Measurements from ENCODE around the gene PRKCA.

DNA sequence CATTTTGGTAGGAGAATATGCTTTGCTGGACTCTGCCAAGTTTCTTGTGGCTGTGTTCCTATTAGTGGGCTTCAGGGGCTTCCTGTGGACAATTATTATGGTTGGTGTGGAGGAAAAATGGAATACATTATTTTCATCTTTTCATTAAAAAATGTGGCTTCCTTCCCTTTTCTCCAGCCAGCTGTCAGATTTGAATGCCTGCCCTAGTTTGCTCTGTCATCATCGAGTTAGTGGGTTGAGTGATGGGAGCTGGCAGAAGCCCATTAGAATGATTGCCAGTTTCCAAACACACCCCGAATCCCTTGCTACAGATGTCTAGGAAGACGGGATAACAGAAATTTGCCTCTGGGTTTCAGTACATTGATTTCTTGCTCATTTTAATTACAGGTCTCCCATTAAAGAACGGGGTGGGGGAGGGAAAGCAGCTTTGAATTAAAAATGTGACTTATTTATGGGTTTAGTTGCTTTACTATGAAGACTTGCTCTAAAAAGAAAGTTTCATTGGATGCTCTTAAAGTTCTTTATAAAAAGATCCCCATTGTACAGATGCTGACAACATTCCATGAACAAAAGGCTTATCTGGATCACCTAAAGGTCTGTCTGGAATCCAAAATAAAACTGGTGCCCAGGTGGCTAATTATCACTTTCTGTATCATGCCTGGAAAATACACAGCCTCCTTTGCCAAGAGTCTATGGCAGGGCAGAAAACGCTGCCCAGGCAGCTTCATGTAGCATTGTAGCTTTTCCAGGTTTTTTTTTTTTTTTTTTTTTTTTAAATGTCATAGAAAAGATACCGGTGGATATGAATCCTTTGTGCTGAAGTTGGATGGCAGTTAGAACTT lies 103.6 kb downstream of the PRKCA start:
- TF ChIP-seq EZH2 (IDR thresholded peaks at IDR 0.05; ENCODE audit: low read length, unreplicated experiment): no peak
- TF ChIP-seq, protein P1, sequence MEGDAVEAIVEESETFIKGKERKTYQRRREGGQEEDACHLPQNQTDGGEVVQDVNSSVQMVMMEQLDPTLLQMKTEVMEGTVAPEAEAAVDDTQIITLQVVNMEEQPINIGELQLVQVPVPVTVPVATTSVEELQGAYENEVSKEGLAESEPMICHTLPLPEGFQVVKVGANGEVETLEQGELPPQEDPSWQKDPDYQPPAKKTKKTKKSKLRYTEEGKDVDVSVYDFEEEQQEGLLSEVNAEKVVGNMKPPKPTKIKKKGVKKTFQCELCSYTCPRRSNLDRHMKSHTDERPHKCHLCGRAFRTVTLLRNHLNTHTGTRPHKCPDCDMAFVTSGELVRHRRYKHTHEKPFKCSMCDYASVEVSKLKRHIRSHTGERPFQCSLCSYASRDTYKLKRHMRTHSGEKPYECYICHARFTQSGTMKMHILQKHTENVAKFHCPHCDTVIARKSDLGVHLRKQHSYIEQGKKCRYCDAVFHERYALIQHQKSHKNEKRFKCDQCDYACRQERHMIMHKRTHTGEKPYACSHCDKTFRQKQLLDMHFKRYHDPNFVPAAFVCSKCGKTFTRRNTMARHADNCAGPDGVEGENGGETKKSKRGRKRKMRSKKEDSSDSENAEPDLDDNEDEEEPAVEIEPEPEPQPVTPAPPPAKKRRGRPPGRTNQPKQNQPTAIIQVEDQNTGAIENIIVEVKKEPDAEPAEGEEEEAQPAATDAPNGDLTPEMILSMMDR (conservative IDR thresholded peaks at IDR 0.05; ENCODE audit: low read depth, low read length): no peak
- TF ChIP-seq EZH2phosphoT487 (IDR thresholded peaks at IDR 0.05; ENCODE audit: borderline replicate concordance, low read length): no peak
